ENCODE results near the gene PLEKHG2. TPM values are rescaled to one million over a fixed set of nuclear protein-coding genes. Genes with fewer than 3 reads are reported as not detected.
A peak's percentile ranks its signal among the peaks of the same experiment; 100 is the strongest.

PLEKHG2 gene
- total and polyA plus RNA-seq, 2 donors: 13.0 to 30.8 TPM

GRCh38 chr19:39397360-39398296 lies 14.8 kb upstream of the PLEKHG2 start:
- DNase-seq (ENCODE audit: low read depth in 6 of 9, low spot score in 9 of 9): peak; percentile 79 to 97 (median 90)
- peaks cover 33 to 52% of the 10 kb centered on the region in 2 donors for H3K4me1 ChIP-seq (ENCODE audit: control insufficient read depth in 2 of 2, insufficient read depth in 2 of 2, low read length in 2 of 2)
- peak overlapping the region in 1 of 2 donors; percentile 3 for H3K4me3 ChIP-seq (ENCODE audit: low read length in 2 of 2)
- 45% methylated on average over 17 of the region's 17 CpGs for WGBS
- H3K36me3 ChIP-seq (ENCODE audit: control insufficient read depth in 2 of 2, insufficient read depth in 2 of 2, low read length in 1 of 2): peaks cover 36 to 38% of the 10 kb centered on the region in 2 donors
- peaks cover 0 to 7% of the 10 kb centered on the region in 2 donors for H3K9me3 ChIP-seq (ENCODE audit: control insufficient read depth in 2 of 2, insufficient read depth in 1 of 2, low read length in 1 of 2)
- peak overlapping the region; percentile 88 to 91 for H3K27ac ChIP-seq (ENCODE audit: low read depth in 1 of 2, low read length in 1 of 2)
- no peaks in the 10 kb centered on the region for H3K27me3 ChIP-seq (ENCODE audit: control insufficient read depth in 2 of 2, insufficient read depth in 1 of 2, low read length in 1 of 2)

- H3K9me3 ChIP-seq (ENCODE audit: control insufficient read depth in 2 of 2, insufficient read depth in 1 of 2, low read length in 1 of 2): peaks cover 0 to 7% of the 10 kb centered on the region in 2 donors
- H3K27me3 ChIP-seq (ENCODE audit: control insufficient read depth in 2 of 2, insufficient read depth in 1 of 2, low read length in 1 of 2): no peaks in the 10 kb centered on the region
- 91% methylated on average over 11 of the region's 11 CpGs for WGBS
- peak in 1 of 9 donors; percentile 28 for DNase-seq (ENCODE audit: low read depth in 6 of 9, low spot score in 9 of 9)
- H3K4me1 ChIP-seq (ENCODE audit: control insufficient read depth in 2 of 2, insufficient read depth in 2 of 2, low read length in 2 of 2): peaks cover 38 to 57% of the 10 kb centered on the region in 2 donors
- H3K36me3 ChIP-seq (ENCODE audit: control insufficient read depth in 2 of 2, insufficient read depth in 2 of 2, low read length in 1 of 2): peaks cover 34 to 36% of the 10 kb centered on the region in 2 donors
- H3K27ac ChIP-seq (ENCODE audit: low read depth in 1 of 2, low read length in 1 of 2): peak overlapping the region; percentile 88 to 91
- H3K4me3 ChIP-seq (ENCODE audit: low read length in 2 of 2): peak overlapping the region in 1 of 2 donors; percentile 3
Measured at GRCh38 chr19:39398297-39398864, 14.1 kb upstream of the PLEKHG2 start.

DNA sequence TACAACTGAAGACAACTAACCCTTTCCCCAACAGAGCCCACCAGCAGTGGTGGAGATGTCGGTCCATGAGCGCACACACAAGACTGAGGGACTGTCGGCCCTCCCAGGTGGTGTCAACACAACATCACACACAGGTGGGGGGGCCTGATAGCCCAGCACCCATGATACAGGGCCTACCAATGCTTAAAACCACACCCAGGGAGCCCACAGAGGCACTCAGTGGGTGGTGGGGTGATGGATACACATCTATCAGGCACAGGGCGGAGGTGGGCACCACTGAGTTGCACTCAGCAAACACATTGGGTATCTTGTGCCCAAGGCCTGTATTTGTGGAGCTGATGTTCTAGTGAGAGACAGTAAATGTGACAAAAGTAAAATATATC lies 12.8 kb upstream of the PLEKHG2 start:
- Histone ChIP-seq H3K36me3 (ENCODE audit: control insufficient read depth in 2 of 2, insufficient read depth in 2 of 2, low read length in 1 of 2) (peaks cover 25 to 27% of the 10 kb centered on the region in 2 donors), H3K4me1 (ENCODE audit: control insufficient read depth in 2 of 2, insufficient read depth in 2 of 2, low read length in 2 of 2) (peaks cover 46 to 66% of the 10 kb centered on the region in 2 donors), H3K4me3 (ENCODE audit: low read length in 2 of 2) (no peak overlapping the region), H3K27ac (ENCODE audit: low read depth in 1 of 2, low read length in 1 of 2) (peak overlapping the region in 1 of 2 donors; percentile 46), H3K9me3 (ENCODE audit: control insufficient read depth in 2 of 2, insufficient read depth in 1 of 2, low read length in 1 of 2) (peaks cover 0 to 7% of the 10 kb centered on the region in 2 donors), H3K27me3 (ENCODE audit: control insufficient read depth in 2 of 2, insufficient read depth in 1 of 2, low read length in 1 of 2) (no peaks in the 10 kb centered on the region)
- 96% methylated on average over 4 of the region's 4 CpGs for WGBS
- DNase-seq (ENCODE audit: low read depth in 6 of 9, low spot score in 9 of 9): no peak

- Histone ChIP-seq H3K4me3 (ENCODE audit: low read length in 2 of 2) (no peak overlapping the region), H3K36me3 (ENCODE audit: control insufficient read depth in 2 of 2, insufficient read depth in 2 of 2, low read length in 1 of 2) (peaks cover 21 to 23% of the 10 kb centered on the region in 2 donors), H3K27me3 (ENCODE audit: control insufficient read depth in 2 of 2, insufficient read depth in 1 of 2, low read length in 1 of 2) (no peaks in the 10 kb centered on the region), H3K9me3 (ENCODE audit: control insufficient read depth in 2 of 2, insufficient read depth in 1 of 2, low read length in 1 of 2) (peaks cover 0 to 7% of the 10 kb centered on the region in 2 donors), H3K4me1 (ENCODE audit: control insufficient read depth in 2 of 2, insufficient read depth in 2 of 2, low read length in 2 of 2) (peaks cover 46 to 69% of the 10 kb centered on the region in 2 donors), H3K27ac (ENCODE audit: low read depth in 1 of 2, low read length in 1 of 2) (peak overlapping the region in 1 of 2 donors; percentile 8)
- DNase-seq (ENCODE audit: low read depth in 6 of 9, low spot score in 9 of 9): no peak
- 94% methylated on average over 4 of the region's 4 CpGs for WGBS
Measured at GRCh38 chr19:39400061-39400460, 12.4 kb upstream of the PLEKHG2 start.

- peak overlapping the region in 1 of 2 donors; percentile 1 for H3K4me3 ChIP-seq (ENCODE audit: low read length in 2 of 2)
- whole genome bisulfite sequencing: 60% methylated on average over 4 of the region's 4 CpGs
- no peak for DNase-seq (ENCODE audit: low read depth in 6 of 9, low spot score in 9 of 9)
- H3K9me3 ChIP-seq (ENCODE audit: control insufficient read depth in 2 of 2, insufficient read depth in 1 of 2, low read length in 1 of 2): peaks cover 0 to 7% of the 10 kb centered on the region in 2 donors
- H3K36me3 ChIP-seq (ENCODE audit: control insufficient read depth in 2 of 2, insufficient read depth in 2 of 2, low read length in 1 of 2): peaks cover 13 to 17% of the 10 kb centered on the region in 2 donors
- peaks cover 54 to 80% of the 10 kb centered on the region in 2 donors for H3K4me1 ChIP-seq (ENCODE audit: control insufficient read depth in 2 of 2, insufficient read depth in 2 of 2, low read length in 2 of 2)
- H3K27ac ChIP-seq (ENCODE audit: low read depth in 1 of 2, low read length in 1 of 2): peak overlapping the region; percentile 94 to 96
- no peaks in the 10 kb centered on the region for H3K27me3 ChIP-seq (ENCODE audit: control insufficient read depth in 2 of 2, insufficient read depth in 1 of 2, low read length in 1 of 2)
Measured at GRCh38 chr19:39401070-39401548, 11.4 kb upstream of the PLEKHG2 start.

DNA sequence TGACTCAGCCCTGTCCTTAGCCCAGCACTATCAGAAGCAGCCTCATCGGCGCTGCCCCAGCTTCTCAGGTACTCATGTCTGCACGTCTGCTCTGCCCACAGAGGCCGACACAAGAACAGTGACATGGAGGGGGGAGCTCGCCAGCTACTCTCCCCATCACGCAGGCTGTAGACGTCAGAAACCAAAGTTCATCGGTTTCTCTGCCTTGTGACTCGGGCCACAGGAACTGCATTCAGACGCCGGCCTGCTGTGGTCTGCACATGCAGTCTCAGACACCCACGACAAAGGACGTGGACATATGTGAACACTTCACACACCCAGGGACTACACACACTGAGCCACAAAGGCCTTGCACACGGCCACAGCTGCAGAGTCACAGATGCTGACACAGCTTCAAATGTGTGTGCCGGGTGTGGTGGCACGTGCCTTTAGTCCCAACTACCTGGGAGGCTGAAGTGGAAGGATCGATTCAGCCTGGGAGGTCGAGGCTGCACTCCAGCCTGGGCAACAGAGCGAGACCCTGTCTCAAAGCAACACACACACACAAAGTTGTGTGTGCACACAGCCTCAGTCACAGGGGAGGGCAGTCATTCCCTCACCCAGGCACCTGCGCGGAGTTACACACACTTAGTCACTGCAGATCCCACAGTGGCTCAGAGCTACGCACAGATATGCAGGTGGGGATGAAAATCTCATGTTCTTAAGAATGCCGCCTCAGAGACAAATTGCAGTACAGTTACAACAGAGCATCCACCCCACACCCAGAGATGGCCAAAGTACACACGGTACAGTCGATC lies 10.7 kb upstream of the PLEKHG2 start:
- 47% methylated on average over 25 of the region's 25 CpGs for WGBS
- peak overlapping the region; percentile 49 to 58 for H3K4me3 ChIP-seq (ENCODE audit: low read length in 2 of 2)
- peak in 4 of 9 donors; percentile 59 to 85 (median 64) for DNase-seq (ENCODE audit: low read depth in 6 of 9, low spot score in 9 of 9)
- H3K27me3 ChIP-seq (ENCODE audit: control insufficient read depth in 2 of 2, insufficient read depth in 1 of 2, low read length in 1 of 2): peaks cover 0 to under 1% of the 10 kb centered on the region in 2 donors
- H3K9me3 ChIP-seq (ENCODE audit: control insufficient read depth in 2 of 2, insufficient read depth in 1 of 2, low read length in 1 of 2): peaks cover 0 to 7% of the 10 kb centered on the region in 2 donors
- peaks cover 12 to 15% of the 10 kb centered on the region in 2 donors for H3K36me3 ChIP-seq (ENCODE audit: control insufficient read depth in 2 of 2, insufficient read depth in 2 of 2, low read length in 1 of 2)
- peak overlapping the region; percentile 94 to 96 for H3K27ac ChIP-seq (ENCODE audit: low read depth in 1 of 2, low read length in 1 of 2)
- H3K4me1 ChIP-seq (ENCODE audit: control insufficient read depth in 2 of 2, insufficient read depth in 2 of 2, low read length in 2 of 2): peaks cover 54 to 80% of the 10 kb centered on the region in 2 donors

DNA sequence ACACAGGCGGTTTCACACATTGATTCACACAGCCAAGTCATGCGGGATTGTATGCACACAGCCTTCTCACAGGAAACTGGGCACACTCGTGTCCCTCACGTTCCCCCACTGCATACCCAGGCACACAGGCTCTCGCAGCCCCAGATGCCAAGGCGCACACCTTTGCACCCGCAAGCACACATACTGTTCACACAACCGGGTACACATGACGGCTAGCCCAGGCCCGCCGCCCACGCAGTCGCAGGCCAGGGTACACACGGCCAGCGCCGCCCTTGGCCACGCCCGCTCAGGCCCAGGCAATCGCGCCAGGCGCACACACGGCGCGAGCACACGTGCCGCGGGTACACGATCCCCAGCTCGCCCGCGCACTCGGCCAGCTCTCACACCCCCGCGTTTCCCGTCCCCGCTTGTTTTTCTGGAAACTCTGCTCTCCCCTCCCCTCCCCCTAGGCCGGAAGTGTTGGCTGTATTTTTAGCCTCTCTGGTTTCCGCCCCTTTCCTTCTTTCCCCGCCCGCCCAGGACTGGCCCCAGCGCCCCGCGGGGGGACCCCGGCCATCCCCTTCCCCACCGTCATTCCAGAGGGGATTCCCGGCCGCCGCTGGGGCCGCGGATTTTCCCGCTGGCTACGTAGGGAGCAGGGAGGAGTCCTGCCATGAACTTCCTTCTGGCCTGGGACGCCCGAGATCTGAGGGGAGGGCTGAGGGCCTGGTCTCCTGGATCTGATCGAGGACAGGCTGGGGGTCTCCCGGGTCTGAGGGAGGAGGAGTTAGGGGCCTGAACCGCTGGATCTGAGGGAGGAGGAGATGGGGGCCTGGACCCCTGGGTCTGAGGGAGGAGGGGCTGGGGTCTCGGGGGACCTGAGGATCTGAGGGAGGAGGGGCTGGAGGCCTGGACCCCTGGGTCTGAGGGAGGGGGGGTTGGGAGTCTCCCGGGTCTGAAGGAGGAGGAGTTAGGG lies 9.8 kb upstream of the PLEKHG2 start:
- H3K27ac ChIP-seq (ENCODE audit: low read depth in 1 of 2, low read length in 1 of 2): peak overlapping the region; percentile 94 to 96
- H3K9me3 ChIP-seq (ENCODE audit: control insufficient read depth in 2 of 2, insufficient read depth in 1 of 2, low read length in 1 of 2): peaks cover 0 to 14% of the 10 kb centered on the region in 2 donors
- WGBS: 4% methylated on average over 59 of the region's 59 CpGs
- DNase-seq (ENCODE audit: low read depth in 6 of 9, low spot score in 9 of 9): peak in 6 of 9 donors; percentile 68 to 92 (median 82)
- peaks cover 52 to 81% of the 10 kb centered on the region in 2 donors for H3K4me1 ChIP-seq (ENCODE audit: control insufficient read depth in 2 of 2, insufficient read depth in 2 of 2, low read length in 2 of 2)
- peak overlapping the region; percentile 49 to 58 for H3K4me3 ChIP-seq (ENCODE audit: low read length in 2 of 2)
- peaks cover 0 to 2% of the 10 kb centered on the region in 2 donors for H3K27me3 ChIP-seq (ENCODE audit: control insufficient read depth in 2 of 2, insufficient read depth in 1 of 2, low read length in 1 of 2)
- H3K36me3 ChIP-seq (ENCODE audit: control insufficient read depth in 2 of 2, insufficient read depth in 2 of 2, low read length in 1 of 2): peaks cover 9% of the 10 kb centered on the region in 2 donors
